Neuron (in vitro differentiated cells): ENCODE data around the gene DNAH5.

ENCODE experiments used
- H2AFZ ChIP-seq: one replicate; pipeline ENCODE4 v1.6.1; 2013; ENCODE audit warnings: low read depth, mild to moderate bottlenecking, inconsistent platforms, low read length, moderate library complexity
- H3K27me3 ChIP-seq: one replicate; pipeline ENCODE4 v1.6.1; 2013; ENCODE audit warnings: low read length; ENCODE audit not compliant: insufficient read depth
- H3K36me3 ChIP-seq: one replicate; pipeline ENCODE4 v1.6.1; 2013; ENCODE audit warnings: low read length; ENCODE audit not compliant: insufficient read depth
- H3K4me1 ChIP-seq: one replicate; pipeline ENCODE4 v1.6.1; 2013; ENCODE audit warnings: low read length; ENCODE audit not compliant: insufficient read depth
- H3K4me3 ChIP-seq: 2 replicates; pipeline ENCODE4 v1.5.1; 2013; ENCODE audit warnings: mild to moderate bottlenecking, low read length, moderate library complexity
- H3K9me3 ChIP-seq: one replicate; pipeline ENCODE4 v1.6.1; 2013; ENCODE audit warnings: low read length

Gene DNAH5

DNA sequence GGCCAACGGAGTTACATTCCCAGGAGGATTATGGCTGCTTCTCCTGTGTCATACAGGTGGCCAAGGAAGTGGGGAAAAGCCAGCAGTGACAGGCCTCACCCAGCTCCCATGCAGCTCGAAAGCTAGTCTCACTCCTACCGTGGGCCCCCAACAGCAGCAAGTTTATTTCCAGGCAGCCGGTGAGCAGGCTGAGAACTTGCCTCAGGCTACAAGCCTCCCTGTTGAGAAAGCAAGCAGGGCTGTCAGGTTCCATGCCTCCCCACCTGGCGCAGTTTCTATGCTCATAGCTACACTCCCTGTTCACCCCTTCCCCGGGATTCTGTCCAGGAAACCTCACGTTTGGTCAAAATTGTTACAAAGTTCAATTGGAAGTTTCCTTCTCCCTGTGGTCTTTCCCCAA is 27.5 kb upstream of the DNAH5 start:
- H3K27me3 ChIP-seq = no peaks in the 10 kb centered on the region
- no peaks in the 10 kb centered on the region for H3K9me3 ChIP-seq
- H3K4me1 ChIP-seq = no peaks in the 10 kb centered on the region
- H3K36me3 ChIP-seq = no peaks in the 10 kb centered on the region
- H3K4me3 ChIP-seq = no peak overlapping the region
- no peak overlapping the region for H2AFZ ChIP-seq

DNA sequence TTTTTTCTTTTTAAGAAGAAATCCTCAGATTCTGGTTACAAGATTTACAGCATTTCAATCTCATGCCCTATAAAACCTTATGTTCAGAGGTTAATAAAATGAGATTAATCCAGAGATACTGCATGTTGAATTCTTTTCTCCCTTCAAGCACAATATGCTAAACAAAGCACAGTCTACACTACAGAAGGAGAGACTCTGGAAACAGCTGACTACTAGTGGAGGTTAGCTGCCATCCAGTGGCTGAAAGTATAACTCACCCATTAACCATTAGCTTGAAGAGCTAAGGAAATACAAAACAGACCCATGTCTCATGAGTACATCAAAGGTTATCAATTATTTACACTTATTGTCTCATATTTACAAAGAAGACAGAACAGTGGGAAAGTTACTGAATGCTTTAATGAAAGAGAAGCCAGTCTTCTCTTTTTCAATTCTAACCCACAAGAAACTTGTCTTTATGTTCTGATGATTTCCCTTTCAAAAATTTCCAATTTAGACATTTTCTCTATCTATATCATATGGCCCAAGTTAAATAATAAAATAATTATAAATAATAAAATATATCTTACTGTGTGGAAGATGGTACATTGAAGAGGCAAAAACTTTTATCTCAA is 12.7 kb upstream of the DNAH5 start:
- no peaks in the 10 kb centered on the region for H3K9me3 ChIP-seq
- no peaks in the 10 kb centered on the region for H3K4me1 ChIP-seq
- H3K27me3 ChIP-seq = no peaks in the 10 kb centered on the region
- H2AFZ ChIP-seq = no peak overlapping the region
- H3K36me3 ChIP-seq = no peaks in the 10 kb centered on the region
- H3K4me3 ChIP-seq = no peak overlapping the region

- no peak overlapping the region for H3K4me3 ChIP-seq
- H2AFZ ChIP-seq = no peak overlapping the region
- no peaks in the 10 kb centered on the region for H3K9me3 ChIP-seq
- no peaks in the 10 kb centered on the region for H3K4me1 ChIP-seq
- no peaks in the 10 kb centered on the region for H3K36me3 ChIP-seq
- H3K27me3 ChIP-seq = no peaks in the 10 kb centered on the region
These were observed 12.0 kb upstream of the DNAH5 start for GRCh38 chr5:13956471-13956870.

DNA sequence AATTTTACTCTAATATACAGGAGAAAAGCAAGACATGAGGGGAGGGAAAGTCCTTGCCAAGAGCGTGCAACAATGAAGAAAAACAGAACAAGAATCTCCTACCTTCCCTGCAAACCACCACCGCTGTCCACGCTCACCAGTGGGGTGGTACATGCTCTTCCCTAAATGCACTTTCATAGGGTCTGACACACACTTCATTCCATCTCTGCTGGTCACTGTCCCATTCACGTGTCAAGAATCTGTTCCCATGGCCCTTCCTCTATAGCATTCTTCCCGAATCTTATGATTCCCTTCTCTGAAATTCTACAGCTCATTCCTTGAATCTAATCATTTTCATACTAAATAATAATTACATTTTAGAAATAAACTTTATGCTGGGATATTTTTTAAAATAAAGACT is 11.4 kb upstream of the DNAH5 start:
- no peaks in the 10 kb centered on the region for H3K4me1 ChIP-seq
- no peaks in the 10 kb centered on the region for H3K9me3 ChIP-seq
- H3K4me3 ChIP-seq = no peak overlapping the region
- H3K27me3 ChIP-seq = no peaks in the 10 kb centered on the region
- H3K36me3 ChIP-seq = no peaks in the 10 kb centered on the region
- H2AFZ ChIP-seq = no peak overlapping the region

- no peaks in the 10 kb centered on the region for H3K36me3 ChIP-seq
- H3K4me1 ChIP-seq = no peaks in the 10 kb centered on the region
- no peak overlapping the region for H2AFZ ChIP-seq
- no peaks in the 10 kb centered on the region for H3K9me3 ChIP-seq
- no peaks in the 10 kb centered on the region for H3K27me3 ChIP-seq
- no peak overlapping the region for H3K4me3 ChIP-seq
These were observed 1.6 kb upstream of the DNAH5 start for GRCh38 chr5:13946111-13946510.

GRCh38 chr5:13945271-13945670 is 783 bp upstream of the DNAH5 start:
- Histone ChIP-seq H3K27me3 (no peaks in the 10 kb centered on the region), H3K9me3 (no peaks in the 10 kb centered on the region), H3K4me3 (no peak overlapping the region), H2AFZ (no peak overlapping the region), H3K4me1 (no peaks in the 10 kb centered on the region), H3K36me3 (no peaks in the 10 kb centered on the region)

GRCh38 chr5:13943676-13944075 is 812 bp downstream of the DNAH5 start:
- Histone ChIP-seq H3K36me3 (no peaks in the 10 kb centered on the region), H2AFZ (no peak overlapping the region), H3K27me3 (no peaks in the 10 kb centered on the region), H3K4me3 (no peak overlapping the region), H3K9me3 (no peaks in the 10 kb centered on the region), H3K4me1 (no peaks in the 10 kb centered on the region)

DNA sequence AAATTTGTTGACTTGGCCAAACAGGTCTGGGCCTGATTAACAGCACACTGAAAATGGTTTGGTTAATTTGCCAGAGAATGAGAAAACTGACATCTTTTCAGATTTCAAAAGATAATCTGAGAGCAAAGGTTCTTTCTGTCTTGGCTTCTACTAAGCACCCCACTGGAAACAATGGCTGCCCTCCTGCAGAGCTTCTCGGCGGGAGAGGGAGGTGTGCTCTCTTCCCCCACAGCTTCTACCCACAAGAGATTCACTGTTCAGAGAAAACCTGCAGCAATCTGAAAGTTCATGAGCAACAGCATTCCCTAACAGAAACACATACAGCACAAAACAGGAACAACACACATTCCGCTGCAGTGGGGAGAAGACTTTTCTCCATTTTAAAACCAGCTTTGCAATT is 3.0 kb downstream of the DNAH5 start:
- Histone ChIP-seq H3K4me1 (no peaks in the 10 kb centered on the region), H3K27me3 (no peaks in the 10 kb centered on the region), H3K36me3 (no peaks in the 10 kb centered on the region), H3K9me3 (no peaks in the 10 kb centered on the region), H3K4me3 (no peak overlapping the region), H2AFZ (no peak overlapping the region)

GRCh38 chr5:13939638-13940037 is 4.8 kb downstream of the DNAH5 start:
- H2AFZ ChIP-seq = no peak overlapping the region
- H3K36me3 ChIP-seq = no peaks in the 10 kb centered on the region
- no peaks in the 10 kb centered on the region for H3K27me3 ChIP-seq
- H3K4me3 ChIP-seq = no peak overlapping the region
- H3K9me3 ChIP-seq = no peaks in the 10 kb centered on the region
- H3K4me1 ChIP-seq = peaks cover 8% of the 10 kb centered on the region

DNA sequence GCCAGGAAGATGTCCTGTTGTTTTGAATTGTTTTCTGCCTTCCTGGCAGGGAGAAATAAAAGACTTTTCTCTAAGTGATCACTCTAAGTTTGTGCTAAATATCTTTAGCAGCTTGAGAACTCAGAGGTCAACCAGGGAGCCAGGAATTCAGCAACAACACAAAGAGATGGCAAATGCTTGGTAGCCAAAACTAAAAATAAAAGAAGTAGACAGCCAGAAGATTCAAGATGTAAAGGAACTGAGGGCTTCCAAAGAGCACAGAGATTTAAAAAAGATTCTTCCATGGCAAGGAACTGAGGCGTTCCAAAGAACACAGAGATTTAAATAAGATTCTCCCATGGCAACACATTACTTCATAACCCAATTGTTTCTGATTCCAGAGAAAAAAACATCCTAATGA is 9.6 kb downstream of the DNAH5 start:
- Histone ChIP-seq H2AFZ (no peak overlapping the region), H3K27me3 (no peaks in the 10 kb centered on the region), H3K9me3 (no peaks in the 10 kb centered on the region), H3K36me3 (no peaks in the 10 kb centered on the region), H3K4me1 (peaks cover 8% of the 10 kb centered on the region), H3K4me3 (no peak overlapping the region)

DNA sequence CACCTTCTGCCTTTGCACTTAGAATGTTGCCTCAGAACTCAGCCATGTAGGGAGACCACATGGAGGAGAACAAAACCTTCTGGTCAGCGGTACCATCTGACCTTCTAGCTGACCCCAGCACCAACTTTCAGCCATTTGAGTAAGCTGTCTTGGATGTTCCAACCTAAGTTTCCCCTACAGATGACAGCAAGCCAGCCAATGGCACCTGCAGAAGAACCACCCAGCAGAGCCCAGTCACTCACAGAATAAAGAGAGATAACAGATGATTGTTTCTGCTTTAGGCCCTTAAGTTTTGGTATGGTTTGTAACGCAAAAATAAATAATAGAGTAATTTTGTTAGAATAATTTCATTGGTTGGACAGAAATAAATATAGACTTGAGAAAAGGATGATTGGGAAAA is 10.4 kb downstream of the DNAH5 start:
- Histone ChIP-seq H3K9me3 (no peaks in the 10 kb centered on the region), H3K4me1 (peaks cover 8% of the 10 kb centered on the region), H3K36me3 (no peaks in the 10 kb centered on the region), H3K4me3 (no peak overlapping the region), H3K27me3 (no peaks in the 10 kb centered on the region), H2AFZ (no peak overlapping the region)

DNA sequence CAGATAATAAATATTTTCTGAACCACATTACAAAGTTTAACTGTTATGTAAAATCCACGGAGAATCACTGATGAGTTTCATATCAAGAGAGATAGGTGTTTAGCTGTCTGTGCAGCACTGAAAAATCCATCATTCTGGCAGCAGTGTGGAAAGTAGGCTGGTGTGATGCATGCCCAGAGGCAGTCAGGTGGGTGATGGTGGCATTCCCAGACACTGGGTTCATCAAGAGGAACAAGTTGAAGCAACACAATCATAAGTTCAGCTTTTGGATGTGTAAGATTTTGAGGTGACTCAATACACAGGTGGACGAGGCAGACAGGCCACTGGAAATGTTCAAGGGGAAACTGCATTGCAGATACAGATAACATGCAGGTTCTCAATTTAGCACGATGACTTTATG is 11.9 kb downstream of the DNAH5 start:
- Histone ChIP-seq H3K9me3 (no peaks in the 10 kb centered on the region), H3K36me3 (no peaks in the 10 kb centered on the region), H3K27me3 (no peaks in the 10 kb centered on the region), H3K4me3 (no peak overlapping the region), H2AFZ (no peak overlapping the region), H3K4me1 (peaks cover 8% of the 10 kb centered on the region)

GRCh38 chr5:13932011-13932410 is 12.5 kb downstream of the DNAH5 start:
- H2AFZ ChIP-seq = no peak overlapping the region
- H3K4me3 ChIP-seq = no peak overlapping the region
- no peaks in the 10 kb centered on the region for H3K27me3 ChIP-seq
- peaks cover 8% of the 10 kb centered on the region for H3K4me1 ChIP-seq
- no peaks in the 10 kb centered on the region for H3K36me3 ChIP-seq
- H3K9me3 ChIP-seq = no peaks in the 10 kb centered on the region

DNA sequence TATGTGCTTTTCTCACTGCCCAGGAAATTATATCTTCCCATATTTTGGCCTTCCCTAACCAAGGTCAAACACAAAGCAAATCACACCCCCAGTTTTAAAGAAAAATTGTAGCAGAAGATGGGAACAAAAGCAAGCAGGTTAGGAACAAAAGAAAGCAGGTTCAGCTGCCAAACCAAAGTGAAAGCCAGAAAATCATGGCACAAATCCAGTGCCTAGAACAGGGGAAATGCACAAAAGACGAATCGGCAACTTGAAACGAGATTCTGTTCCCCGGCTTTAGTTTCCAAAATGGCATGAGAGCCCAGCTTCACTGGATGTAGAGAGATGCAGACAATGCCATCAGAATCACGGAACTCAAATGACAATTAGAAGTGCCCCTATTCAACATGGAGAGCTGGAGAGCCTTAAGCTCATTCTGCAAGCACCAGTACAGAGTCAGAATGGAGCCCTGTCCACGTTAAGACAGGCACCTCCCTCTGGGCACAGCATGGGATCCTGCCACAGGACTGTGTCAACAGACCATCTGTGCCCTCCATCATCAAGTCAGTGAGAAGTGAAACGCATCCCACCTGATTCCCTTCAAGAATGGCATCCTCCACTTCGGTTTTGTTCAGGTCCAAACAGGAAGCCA is 13.8 kb downstream of the DNAH5 start:
- no peak overlapping the region for H3K4me3 ChIP-seq
- H2AFZ ChIP-seq = no peak overlapping the region
- H3K9me3 ChIP-seq = no peaks in the 10 kb centered on the region
- H3K27me3 ChIP-seq = no peaks in the 10 kb centered on the region
- no peaks in the 10 kb centered on the region for H3K36me3 ChIP-seq
- peaks cover 6% of the 10 kb centered on the region for H3K4me1 ChIP-seq
